Glomerular visceral epithelial cell (primary cell): ENCODE data around the gene HOXC12.
A peak's percentile ranks its signal among the peaks of the same experiment; 100 is the strongest.

Source experiments
- DNase-seq: peaks from one replicate; pipeline ENCODE4 v3.0.0-alpha.2; 2016; ENCODE audit errors: extremely low spot score

The HOXC12 gene

DNA sequence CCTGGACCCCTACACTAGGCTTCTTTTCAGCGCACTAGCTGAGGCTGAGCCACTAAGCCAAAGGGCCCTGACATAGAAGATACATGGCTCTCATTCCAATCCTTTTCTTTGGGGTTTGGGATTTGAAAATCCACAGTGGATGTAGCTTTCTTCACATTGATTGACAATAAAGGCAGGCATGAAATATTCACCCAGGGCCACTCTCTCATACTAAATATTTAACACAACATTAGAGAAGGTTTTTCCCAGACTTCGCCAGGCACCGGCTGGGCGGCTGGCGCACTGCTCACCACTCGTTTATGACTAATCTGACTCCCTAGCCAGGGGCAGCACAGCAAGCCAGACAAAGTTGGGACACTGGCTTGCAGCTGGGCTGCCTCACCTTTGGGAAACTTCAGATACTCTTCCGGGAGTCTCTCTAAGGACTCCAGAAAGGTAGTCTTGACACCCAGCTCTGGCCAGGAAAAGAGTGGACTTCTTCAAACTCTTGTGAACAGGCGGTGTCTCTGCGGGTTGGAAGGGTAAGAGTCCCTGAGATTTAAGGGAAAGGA, 17.5 kb downstream of the HOXC12 start:
- DNase-seq = peak; percentile 63

DNA sequence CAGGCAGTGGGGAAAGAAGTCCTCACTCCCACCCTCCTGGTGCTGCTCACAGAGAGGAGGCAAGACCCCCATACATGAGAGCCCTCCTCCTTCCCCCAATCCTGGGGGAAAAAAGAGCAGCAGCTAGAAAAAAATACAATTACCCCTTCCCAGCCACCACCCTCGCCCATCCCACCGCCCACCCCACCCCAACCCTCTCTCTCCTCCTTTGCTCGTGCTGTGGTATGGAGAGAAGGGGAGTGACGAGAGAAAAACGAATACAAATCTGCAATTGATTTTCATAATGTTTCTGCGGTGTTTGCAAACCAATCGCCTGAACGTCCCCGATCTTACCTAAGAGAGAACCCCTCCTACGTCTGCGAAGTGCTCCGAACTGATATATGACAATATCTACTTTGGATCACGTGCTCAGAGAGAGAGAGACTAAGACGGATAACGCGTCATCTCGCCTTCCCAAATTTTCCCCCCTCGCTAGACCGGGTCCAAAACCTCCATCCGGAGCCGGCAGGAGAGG, 18.1 kb downstream of the HOXC12 start, which contains the start of gene HOXC11:
Gene HOXC11, plus strand, starts transcription at position 405 of the 514 bp plus-strand sequence. CDS start 116 bp downstream, outside the sequence.
- no peak for DNase-seq

- DNase-seq = peak; percentile 74
Measured at GRCh38 chr12:53973236-53974042, 18.7 kb downstream of the HOXC12 start.

- peak; percentile 78 for DNase-seq
Measured at GRCh38 chr12:53974084-53975063, 19.7 kb downstream of the HOXC12 start, which contains the start of gene HOTAIR. TSS of gene HOTAIR (minus strand) at chr12:53974954.

DNA sequence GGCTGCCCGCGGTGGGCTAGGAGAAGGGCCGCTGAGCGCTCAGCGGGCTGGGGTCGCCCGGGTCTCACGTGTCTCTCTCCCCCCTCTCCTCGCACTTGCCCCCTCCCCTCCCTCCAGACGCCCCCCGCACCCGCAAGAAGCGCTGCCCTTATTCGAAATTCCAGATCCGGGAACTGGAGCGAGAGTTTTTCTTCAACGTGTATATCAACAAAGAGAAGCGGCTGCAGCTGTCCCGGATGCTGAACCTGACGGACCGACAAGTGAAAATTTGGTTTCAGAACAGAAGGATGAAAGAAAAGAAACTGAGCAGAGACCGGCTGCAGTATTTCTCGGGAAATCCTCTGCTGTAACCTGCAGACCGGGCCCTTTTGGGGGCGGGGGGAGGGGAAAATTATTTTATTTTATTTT, 20.4 kb downstream of the HOXC12 start:
- peak; percentile 27 for DNase-seq

DNA sequence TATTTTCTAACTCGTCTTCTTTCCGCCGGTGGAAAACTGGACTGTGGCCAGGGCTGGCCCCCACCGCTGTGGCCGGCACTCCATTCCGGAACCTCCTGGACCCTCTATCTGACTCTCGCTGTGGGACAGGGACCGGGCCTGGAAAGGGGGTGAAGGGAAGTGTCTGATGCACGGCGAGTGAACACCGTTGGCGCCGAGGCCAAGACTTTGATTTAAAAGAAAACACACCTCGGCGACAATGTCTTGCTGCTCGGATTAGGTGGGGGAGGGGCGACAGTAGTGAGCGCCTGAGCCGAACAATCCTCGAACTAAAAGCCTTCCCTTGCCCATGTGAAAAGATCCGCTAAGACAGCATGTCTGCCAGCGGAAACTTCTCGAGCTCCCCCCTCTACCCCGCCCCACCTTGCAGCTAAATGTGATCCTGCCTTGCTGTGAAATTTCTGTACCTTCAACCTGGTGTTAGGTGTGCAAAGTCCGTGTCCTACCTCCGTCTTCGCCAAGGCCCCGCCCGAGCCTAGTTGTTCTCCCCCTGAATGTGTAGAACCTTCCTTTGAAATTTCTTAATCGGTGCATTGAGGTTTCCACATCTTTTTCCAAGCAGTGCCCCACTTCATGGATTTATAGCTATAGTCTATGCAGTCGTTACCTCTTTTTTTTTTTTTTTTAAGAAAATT, 20.9 kb downstream of the HOXC12 start:
- DNase-seq = no peak

DNA sequence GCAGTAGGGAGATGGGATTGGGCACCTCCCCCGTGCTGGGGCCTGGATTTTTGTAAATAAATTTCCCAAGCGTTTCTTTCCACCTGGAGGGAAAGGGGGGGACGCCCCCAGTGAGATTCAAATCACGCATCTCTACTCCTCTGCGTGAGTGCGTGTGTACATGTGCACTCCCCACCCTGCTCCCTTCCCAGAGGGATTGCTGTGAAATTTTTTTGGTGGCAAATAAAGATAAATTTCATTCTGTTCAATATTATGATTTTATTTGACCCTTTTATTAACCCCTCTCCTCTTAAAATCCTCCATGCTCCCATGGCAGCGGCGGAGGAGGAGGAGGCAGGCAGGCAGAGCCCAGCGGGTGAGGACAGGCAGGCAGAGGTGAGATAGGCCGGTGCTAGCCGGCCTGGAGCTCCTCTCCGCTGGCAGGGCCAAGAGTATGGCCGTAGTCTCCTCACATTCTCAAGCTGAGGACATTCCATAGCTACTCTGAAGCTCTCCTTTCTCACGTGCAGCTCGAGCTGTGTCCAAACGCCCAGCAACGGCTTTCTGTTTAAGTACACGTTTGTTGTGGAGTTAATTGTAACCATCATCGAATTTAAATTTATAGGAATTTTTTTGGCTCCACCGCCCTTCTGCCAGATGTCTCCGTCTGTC, 21.6 kb downstream of the HOXC12 start:
- no peak for DNase-seq

DNA sequence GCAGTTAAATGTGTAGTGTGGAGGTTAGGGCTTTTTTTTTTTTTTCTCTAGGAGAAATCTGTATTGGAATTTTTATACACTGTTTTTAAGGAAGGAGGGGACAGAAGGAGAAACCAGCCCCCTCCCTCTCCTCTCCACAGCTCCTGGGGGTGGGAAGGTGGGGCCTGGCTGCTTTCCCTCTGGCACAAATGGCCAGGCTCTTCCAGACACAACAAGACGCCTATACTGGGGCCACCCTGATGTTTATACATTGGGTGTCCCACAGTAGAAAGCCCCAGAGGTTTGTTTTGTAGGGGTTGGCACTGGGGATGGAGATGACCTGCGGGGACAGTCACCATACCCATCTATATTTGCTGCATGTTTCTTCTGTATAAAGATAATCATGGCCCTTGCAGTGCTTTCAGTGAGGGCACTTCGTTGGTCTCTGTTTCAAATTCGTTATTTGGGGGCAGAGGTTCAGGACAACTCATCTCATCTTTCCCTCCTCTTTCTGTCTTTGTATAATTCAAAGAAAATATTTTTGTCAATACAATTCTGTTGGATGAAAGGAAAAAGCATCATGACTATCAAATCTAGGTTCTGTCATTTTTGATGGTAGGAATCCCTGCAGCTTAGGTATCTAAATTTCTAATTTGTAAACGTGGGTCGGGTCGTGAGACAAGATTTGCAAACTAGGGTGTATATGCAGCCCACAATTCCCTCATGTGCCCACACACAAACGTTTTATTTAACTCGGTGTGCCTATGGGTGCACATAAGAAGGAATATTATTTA, 22.3 kb downstream of the HOXC12 start:
- DNase-seq = no peak

DNA sequence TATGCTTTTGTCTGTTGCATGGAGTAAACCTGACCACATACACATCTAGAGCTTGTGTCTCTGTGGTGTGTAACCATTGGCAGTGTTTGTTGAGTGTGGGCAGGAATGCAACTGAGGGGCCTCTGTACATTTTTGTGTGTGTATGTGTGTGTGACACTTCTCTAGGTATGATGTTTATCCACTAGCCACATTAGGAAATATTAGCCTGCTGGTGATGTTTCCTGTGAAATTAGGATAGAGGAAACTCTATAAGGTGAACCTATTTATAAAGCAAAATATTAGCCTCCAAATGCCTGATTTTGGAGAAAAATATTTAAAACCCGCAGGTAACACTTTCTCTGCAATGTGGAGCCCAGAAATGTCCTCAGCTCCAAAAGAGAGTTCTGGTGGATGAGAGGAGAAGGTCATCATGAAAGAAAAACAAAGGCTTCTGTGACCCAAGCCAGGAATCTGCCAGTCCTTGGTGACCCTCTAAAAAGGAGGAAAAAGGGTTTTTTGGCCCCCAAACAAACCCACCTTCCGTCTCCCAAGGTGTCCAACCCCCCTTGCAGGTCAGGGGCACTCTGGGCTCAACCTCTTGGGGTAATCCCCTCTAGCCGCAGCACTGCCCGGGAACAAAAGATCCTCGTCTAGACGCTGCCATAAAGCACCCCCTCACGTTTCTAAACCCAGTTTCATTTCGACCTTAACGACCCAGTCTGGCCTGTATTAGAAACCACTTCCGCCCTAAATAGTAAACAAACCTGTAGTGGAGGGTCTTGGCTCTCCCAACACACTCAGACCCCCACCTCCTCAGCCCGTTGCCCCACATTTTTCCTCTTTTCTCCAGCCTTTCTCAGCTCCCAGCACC, 23.1 kb downstream of the HOXC12 start:
- no peak for DNase-seq

GRCh38 chr12:53978477-53979356, 24.0 kb downstream of the HOXC12 start:
- DNase-seq = peak; percentile 51

DNA sequence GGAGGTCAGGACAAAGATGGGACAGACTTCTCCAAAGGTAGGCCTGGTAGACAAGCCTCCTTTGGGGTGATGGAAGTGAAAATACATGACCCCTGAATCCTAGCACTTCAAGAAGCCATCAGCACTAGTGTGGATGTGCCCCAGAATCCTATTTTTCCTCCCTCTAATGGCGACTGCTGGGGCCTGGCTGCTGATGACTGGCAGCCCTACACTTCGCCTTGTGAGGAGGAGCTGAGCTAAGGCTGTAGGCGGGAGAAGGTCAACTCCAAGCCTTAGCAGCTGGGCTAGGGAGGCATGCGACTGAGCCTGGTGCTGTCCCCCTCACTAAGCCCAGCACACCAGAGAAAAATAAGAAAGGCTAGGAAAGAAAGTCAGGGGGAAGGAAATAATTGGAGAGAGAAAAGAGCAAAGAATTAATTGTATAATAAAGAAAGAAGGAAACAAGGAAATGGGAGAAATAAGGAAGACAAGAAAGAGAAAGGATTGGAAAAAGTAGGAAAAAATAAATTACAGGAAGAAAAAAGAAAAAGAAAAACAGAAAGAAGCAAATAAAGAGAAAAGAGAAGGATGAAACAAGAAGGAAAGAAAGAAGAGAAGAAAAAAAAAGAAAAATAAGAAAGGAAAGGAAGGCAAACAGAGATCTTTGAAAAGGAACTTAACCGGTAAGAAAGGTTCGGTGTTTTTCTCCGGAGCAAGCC, 25.6 kb downstream of the HOXC12 start:
- DNase-seq = peak; percentile 60

- peak; percentile 30 for DNase-seq
Measured at GRCh38 chr12:53980802-53981496, 26.2 kb downstream of the HOXC12 start.

GRCh38 chr12:53981634-53982565, 27.2 kb downstream of the HOXC12 start:
- peak; percentile 72 for DNase-seq

DNA sequence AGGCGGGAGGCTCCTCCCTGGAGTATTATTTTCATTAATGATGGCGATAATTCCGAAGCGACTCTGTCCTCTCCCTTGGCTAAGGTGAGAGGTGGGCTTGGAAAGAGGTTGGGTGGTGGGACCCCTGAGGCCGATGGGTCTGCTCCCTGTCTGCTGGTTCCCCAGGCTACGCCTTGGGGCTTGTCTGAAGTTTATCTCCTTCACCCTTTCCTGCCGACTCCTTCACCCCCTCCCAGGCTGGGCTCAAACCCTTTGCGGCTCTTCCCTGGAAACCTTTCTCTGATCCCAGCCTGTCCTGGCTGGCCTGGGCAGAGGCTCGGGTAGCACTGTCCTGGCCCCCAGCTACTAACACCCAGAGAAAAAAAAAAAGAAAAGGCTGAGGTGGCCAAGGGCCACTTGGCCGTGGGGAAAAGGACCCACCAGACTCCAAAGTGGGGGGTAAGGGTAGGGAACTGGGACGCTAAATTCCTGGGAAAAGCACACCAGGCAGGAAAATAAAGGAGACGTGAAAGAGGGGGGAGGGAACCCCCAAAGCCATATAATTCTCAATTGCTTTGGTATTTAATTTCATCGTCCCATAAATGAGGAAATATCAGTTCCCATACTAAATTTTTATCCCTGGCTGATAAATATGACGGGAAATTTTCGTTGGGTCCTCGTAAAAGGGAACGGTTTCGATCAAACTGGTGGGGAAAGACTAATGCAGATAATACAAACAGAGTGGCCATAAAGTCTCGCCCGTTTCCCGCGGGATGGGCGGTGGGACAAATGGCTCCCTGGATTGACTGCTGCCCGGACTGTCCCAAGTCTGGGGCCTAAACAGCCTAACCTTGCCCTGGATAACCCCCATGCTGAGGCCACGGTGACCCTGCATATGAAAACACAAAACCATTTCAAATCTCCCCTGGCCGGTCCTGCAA, 28.2 kb downstream of the HOXC12 start:
- DNase-seq = no peak

DNA sequence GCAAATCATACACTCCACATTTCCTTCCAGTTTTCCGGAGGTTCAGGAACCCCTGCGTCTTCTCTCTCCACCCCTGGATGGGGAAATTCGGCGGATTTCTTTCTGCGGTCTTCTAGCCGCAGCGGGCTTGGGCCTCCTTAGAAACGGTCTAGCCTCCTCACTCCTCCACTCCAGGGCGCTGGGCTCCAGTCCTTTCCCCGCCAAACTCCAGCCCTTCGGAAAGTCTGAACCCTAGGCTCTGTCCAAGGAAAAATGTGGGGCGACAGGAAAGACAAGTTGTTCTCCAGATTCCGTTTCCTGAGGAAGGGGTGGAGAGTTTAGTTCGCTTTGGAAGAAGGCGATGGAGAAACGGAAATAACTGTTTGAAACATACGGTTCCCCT, 28.9 kb downstream of the HOXC12 start:
- DNase-seq = no peak
